ENCODE measurements around the gene GRN. TPM values are rescaled to one million over a fixed set of nuclear protein-coding genes. Genes with fewer than 3 reads are reported as not detected.
A peak's percentile ranks its signal among the peaks of the same experiment; 100 is the strongest.

Gene GRN
- total RNA-seq, 1 experiment from 2014 or later = 206 TPM

GRCh38 chr17:44318077-44318892, 26.8 kb upstream of the GRN start:
- no peak for TF ChIP-seq YY1 (IDR thresholded peaks at IDR 0.05; ENCODE audit: extremely low read depth, insufficient replicate concordance, low read depth, low read length)
- peak; percentile 9; the same call in 1 of the 2 replicates for TF ChIP-seq POLR2AphosphoS5 (IDR thresholded peaks at IDR 0.05; ENCODE audit: low read depth, low read length)
- TF ChIP-seq, protein P1, sequence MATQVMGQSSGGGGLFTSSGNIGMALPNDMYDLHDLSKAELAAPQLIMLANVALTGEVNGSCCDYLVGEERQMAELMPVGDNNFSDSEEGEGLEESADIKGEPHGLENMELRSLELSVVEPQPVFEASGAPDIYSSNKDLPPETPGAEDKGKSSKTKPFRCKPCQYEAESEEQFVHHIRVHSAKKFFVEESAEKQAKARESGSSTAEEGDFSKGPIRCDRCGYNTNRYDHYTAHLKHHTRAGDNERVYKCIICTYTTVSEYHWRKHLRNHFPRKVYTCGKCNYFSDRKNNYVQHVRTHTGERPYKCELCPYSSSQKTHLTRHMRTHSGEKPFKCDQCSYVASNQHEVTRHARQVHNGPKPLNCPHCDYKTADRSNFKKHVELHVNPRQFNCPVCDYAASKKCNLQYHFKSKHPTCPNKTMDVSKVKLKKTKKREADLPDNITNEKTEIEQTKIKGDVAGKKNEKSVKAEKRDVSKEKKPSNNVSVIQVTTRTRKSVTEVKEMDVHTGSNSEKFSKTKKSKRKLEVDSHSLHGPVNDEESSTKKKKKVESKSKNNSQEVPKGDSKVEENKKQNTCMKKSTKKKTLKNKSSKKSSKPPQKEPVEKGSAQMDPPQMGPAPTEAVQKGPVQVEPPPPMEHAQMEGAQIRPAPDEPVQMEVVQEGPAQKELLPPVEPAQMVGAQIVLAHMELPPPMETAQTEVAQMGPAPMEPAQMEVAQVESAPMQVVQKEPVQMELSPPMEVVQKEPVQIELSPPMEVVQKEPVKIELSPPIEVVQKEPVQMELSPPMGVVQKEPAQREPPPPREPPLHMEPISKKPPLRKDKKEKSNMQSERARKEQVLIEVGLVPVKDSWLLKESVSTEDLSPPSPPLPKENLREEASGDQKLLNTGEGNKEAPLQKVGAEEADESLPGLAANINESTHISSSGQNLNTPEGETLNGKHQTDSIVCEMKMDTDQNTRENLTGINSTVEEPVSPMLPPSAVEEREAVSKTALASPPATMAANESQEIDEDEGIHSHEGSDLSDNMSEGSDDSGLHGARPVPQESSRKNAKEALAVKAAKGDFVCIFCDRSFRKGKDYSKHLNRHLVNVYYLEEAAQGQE (IDR thresholded peaks at IDR 0.05; ENCODE audit: low read depth) = no peak
- ChIA-PET CTCF (interaction anchor here (1.0 kb wide), 1 partner anchor 10 kb away, joined by 3 read pairs; the partner anchor contains the start of gene RUNDC3A), POLR2A (interaction anchor here (1.0 to 1.2 kb wide), 2 partner anchors 9 to 96 kb away, joined by 3 to 4 read pairs; no protein-coding TSS in a partner anchor), RAD21 (ENCODE audit: low non-redundant PET in 1 of 2, low total read pairs in 2 of 2, uncharacterized antibody in 2 of 2, unreplicated experiment in 2 of 2) (no interaction called here)
- peaks cover 27% of the 10 kb centered on the region for H3K79me2 ChIP-seq (ENCODE audit: insufficient read depth, low read length)
- H3K9ac ChIP-seq (ENCODE audit: low read length) = no peak overlapping the region
- intact Hi-C loops (cut with micrococcal nuclease) = no loop called here
- peaks cover 19 to 33% of the 10 kb centered on the region in 2 experiments; a peak in 3 of 4 replicates for H3K36me3 ChIP-seq (ENCODE audit: control insufficient read depth in 1 of 2, insufficient read depth in 2 of 2, low read length in 2 of 2)
- H2AFZ ChIP-seq (ENCODE audit: low read depth, low read length, poor library complexity, severe bottlenecking) = no peak overlapping the region
- peaks cover 2 to 36% of the 10 kb centered on the region in 2 experiments; a peak in 2 of 4 replicates for H3K4me1 ChIP-seq (ENCODE audit: control insufficient read depth in 1 of 2, insufficient read depth in 2 of 2, low read length in 2 of 2)
- H3K4me3 ChIP-seq (replicated peaks in 1 of 2; ENCODE audit: low read depth in 1 of 2, low read length in 2 of 2) = no peak overlapping the region
- DNase-seq (ENCODE audit: low read depth, low spot score) (no peak), ATAC-seq (peak; percentile 13)
- no peak overlapping the region for H3K4me2 ChIP-seq (ENCODE audit: low read length)
- H3K27me3 ChIP-seq (ENCODE audit: insufficient read depth, low read length) = no peaks in the 10 kb centered on the region
- no TSS peak for BruUV-seq (replicated peaks)
- no peak overlapping the region for H3K27ac ChIP-seq (ENCODE audit: low read depth, low read length)
- H3K9me2 ChIP-seq (ENCODE audit: insufficient read depth) = no peaks in the 10 kb centered on the region
- H4K20me1 ChIP-seq (ENCODE audit: insufficient read depth) = no peaks in the 10 kb centered on the region
- H3K9me3 ChIP-seq (ENCODE audit: control insufficient read depth in 1 of 2, insufficient read depth in 1 of 2, low read depth in 1 of 2, low read length in 2 of 2) = no peaks in the 10 kb centered on the region

All from HCT116 (cell line).